CD4-positive, alpha-beta T cell (primary cell): ENCODE data around the gene CTNNA3. TPM values are rescaled to one million over a fixed set of nuclear protein-coding genes. Genes with fewer than 3 reads are reported as not detected.

Experiments used
- ATAC-seq: fragments of 200-7000 bp; cut with Tn5 transposase; one replicate; pipeline ENCODE4 v1.10.0; 2022; ENCODE audit warnings: mild to moderate bottlenecking; ENCODE audit not compliant: poor library complexity
- CTCF ChIA-PET: fragments of 350-600 bp; sonication (Branson Sonifier 250); formaldehyde crosslinking; loops from one replicate; lab custom pipeline; 2021; ENCODE audit warnings: antibody characterized with exemption, inconsistent platforms; lab: Charles Lee
- POLR2A ChIA-PET: fragments of 350-600 bp; sonication (Branson Sonifier 250); formaldehyde crosslinking; loops from one replicate; lab custom pipeline; 2021; ENCODE audit warnings: antibody characterized with exemption, inconsistent platforms; lab: Charles Lee
- DNase-seq, 14 experiments: peaks; one replicate each; pipeline ENCODE4 v3.0.0-alpha.2; 2013 to 2020; ENCODE audit warnings: mixed read lengths in 2 of 14
- H3K27ac ChIP-seq, 2 donors: one replicate each; pipeline versions ENCODE4 v1.5.1 to v1.7.0; 2013; ENCODE audit warnings: low read length in 2 of 2, low read depth in 1 of 2, mild to moderate bottlenecking in 1 of 2
- H3K27me3 ChIP-seq, 2 experiments: 1 replicate in 1 of 2; 2 replicates in 1 of 2; pipeline versions ENCODE4 v1.6.1 to v1.7.0; 2013; ENCODE audit warnings: low read length in 2 of 2, control low read depth in 1 of 2, mild to moderate bottlenecking in 1 of 2, moderate library complexity in 1 of 2; ENCODE audit not compliant: insufficient read depth in 2 of 2, control insufficient read depth in 1 of 2
- H3K36me3 ChIP-seq: one replicate; pipeline ENCODE4 v1.6.1; 2013; ENCODE audit warnings: low read length, control low read depth; ENCODE audit not compliant: insufficient read depth
- H3K4me1 ChIP-seq: one replicate; pipeline ENCODE4 v1.6.1; 2013; ENCODE audit warnings: low read length, control low read depth; ENCODE audit not compliant: insufficient read depth
- H3K4me3 ChIP-seq: one replicate; pipeline ENCODE4 v1.5.1; 2013; ENCODE audit warnings: mild to moderate bottlenecking, low read length, moderate library complexity
- H3K9me3 ChIP-seq, 2 experiments: 1 replicate in 1 of 2; 2 replicates in 1 of 2; pipeline versions ENCODE4 v1.6.1 to v1.7.0; 2013; ENCODE audit warnings: low read length in 2 of 2, mild to moderate bottlenecking in 2 of 2, control low read depth in 1 of 2, moderate library complexity in 1 of 2; ENCODE audit not compliant: control insufficient read depth in 1 of 2, insufficient read depth in 1 of 2
- H3K27ac Mint-ChIP-seq: one replicate; pipeline ENCODE4 v1.8.0; 2020; ENCODE audit warnings: mixed read lengths
- H3K27me3 Mint-ChIP-seq: one replicate; pipeline ENCODE4 v1.8.0; 2021; ENCODE audit warnings: mixed read lengths
- H3K36me3 Mint-ChIP-seq: one replicate; pipeline ENCODE4 v1.8.0; 2021; ENCODE audit warnings: low read depth, mixed read lengths
- H3K4me1 Mint-ChIP-seq: one replicate; pipeline ENCODE4 v1.8.0; 2021; ENCODE audit warnings: low read depth, mixed read lengths
- H3K4me3 Mint-ChIP-seq: one replicate; pipeline ENCODE4 v1.8.0; 2020; ENCODE audit warnings: mild to moderate bottlenecking, mixed read lengths
- H3K9me3 Mint-ChIP-seq: one replicate; pipeline ENCODE4 v1.8.0; 2020; ENCODE audit warnings: mixed read lengths
- intact Hi-C, 2 experiments: fragments of 100-400 bp; cut with DNase I in 1 of 2; cut with micrococcal nuclease in 1 of 2; formaldehyde crosslinking; loops; one replicate each; pipeline versions ENCODE4 v1.15.1 to v1.9.0; 2023 to 2025; cut with DNase I, micrococcal nuclease
- total RNA-seq, 174 experiments: library from RNA in 2 of 174; stranded (reverse) in 2 of 174; gene quantifications; one replicate each; pipeline ENCODE4 v1.2.3 and lab custom pipeline; 2021 to 2026
- TF ChIP-seq, protein P1 (sequence below): fragments of 200-600 bp; IDR thresholded peaks from one replicate; pipeline ENCODE4 v1.8.0; 2022; ENCODE audit warnings: antibody characterized with exemption, mild to moderate bottlenecking

CTNNA3 gene
- total RNA-seq, 2 experiments from 2014 or later: 0.80 TPM; not detected in 1

DNA sequence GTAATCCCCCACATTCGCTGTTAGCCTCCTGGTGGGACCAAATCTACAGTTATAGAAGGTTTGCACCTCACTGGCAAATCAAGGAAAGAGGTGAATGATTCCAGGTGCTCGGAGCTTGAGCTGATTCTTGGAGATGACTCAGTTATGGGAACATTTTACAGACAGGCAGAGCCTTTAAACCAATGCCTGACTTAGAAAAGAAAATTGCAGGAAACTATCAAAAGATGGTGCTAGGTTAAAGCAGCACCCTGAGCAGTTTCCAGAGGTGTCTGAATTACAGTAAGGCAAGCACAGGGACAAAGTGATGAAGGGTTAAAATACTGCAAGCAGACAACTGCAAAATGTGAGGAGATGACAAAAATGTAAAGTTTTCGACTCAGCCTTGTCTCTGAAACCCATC, 767.2 kb downstream of the CTNNA3 start:
- ATAC-seq: no peak
- H3K27ac ChIP-seq: no peak overlapping the region
- Mint-ChIP-seq H3K27me3 (peaks cover 72% of the 10 kb centered on the region), H3K4me1 (peaks cover 7% of the 10 kb centered on the region), H3K36me3 (no peaks in the 10 kb centered on the region), H3K27ac (no peak overlapping the region), H3K4me3 (no peak overlapping the region), H3K9me3 (no peaks in the 10 kb centered on the region)
- no peaks in the 10 kb centered on the region for H3K4me1 ChIP-seq
- peaks cover 0 to 3% of the 10 kb centered on the region in 2 experiments for H3K9me3 ChIP-seq
- DNase-seq: no peak
- H3K36me3 ChIP-seq: no peaks in the 10 kb centered on the region
- ChIA-PET CTCF (no interaction called here), POLR2A (no interaction called here)
- TF ChIP-seq, protein P1, sequence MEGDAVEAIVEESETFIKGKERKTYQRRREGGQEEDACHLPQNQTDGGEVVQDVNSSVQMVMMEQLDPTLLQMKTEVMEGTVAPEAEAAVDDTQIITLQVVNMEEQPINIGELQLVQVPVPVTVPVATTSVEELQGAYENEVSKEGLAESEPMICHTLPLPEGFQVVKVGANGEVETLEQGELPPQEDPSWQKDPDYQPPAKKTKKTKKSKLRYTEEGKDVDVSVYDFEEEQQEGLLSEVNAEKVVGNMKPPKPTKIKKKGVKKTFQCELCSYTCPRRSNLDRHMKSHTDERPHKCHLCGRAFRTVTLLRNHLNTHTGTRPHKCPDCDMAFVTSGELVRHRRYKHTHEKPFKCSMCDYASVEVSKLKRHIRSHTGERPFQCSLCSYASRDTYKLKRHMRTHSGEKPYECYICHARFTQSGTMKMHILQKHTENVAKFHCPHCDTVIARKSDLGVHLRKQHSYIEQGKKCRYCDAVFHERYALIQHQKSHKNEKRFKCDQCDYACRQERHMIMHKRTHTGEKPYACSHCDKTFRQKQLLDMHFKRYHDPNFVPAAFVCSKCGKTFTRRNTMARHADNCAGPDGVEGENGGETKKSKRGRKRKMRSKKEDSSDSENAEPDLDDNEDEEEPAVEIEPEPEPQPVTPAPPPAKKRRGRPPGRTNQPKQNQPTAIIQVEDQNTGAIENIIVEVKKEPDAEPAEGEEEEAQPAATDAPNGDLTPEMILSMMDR: no peak
- H3K27me3 ChIP-seq: peaks cover 23 to 48% of the 10 kb centered on the region in 2 experiments
- intact Hi-C loops: no loop called here
- no peak overlapping the region for H3K4me3 ChIP-seq

DNA sequence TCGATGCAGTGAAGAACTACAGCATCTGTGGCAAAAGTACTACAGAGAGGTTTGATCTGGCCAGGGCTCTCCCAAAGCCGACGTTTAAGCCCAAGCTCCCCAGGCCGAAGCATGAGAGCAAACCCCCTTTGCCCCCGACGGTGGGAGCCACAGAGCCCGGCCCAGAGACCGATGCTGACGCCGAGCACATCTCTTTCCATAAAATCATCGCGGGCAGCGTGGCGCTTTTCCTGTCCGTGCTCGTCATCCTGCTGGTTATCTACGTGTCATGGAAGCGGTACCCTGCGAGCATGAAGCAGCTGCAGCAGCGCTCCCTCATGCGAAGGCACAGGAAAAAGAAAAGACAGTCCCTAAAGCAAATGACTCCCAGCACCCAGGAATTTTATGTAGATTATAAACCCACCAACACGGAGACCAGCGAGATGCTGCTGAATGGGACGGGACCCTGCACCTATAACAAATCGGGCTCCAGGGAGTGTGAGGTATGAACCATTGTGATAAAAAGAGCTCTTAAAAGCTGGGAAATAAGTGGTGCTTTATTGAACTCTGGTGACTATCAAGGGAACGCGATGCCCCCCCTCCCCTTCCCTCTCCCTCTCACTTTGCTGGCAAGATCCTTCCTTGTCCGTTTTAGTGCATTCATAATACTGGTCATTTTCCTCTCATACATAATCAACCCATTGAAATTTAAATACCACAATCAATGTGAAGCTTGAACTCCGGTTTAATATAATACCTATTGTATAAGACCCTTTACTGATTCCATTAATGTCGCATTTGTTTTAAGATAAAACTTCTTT, 767.8 kb downstream of the CTNNA3 start:
- peaks cover 0 to 3% of the 10 kb centered on the region in 2 experiments for H3K9me3 ChIP-seq
- H3K27ac Mint-ChIP-seq: no peak overlapping the region
- H3K9me3 Mint-ChIP-seq: no peaks in the 10 kb centered on the region
- ChIA-PET POLR2A (no interaction called here), CTCF (no interaction called here)
- peaks cover 72% of the 10 kb centered on the region for H3K27me3 Mint-ChIP-seq
- intact Hi-C loops: no loop called here
- H3K36me3 ChIP-seq: no peaks in the 10 kb centered on the region
- H3K36me3 Mint-ChIP-seq: no peaks in the 10 kb centered on the region
- ATAC-seq: no peak
- no peak overlapping the region for H3K4me3 Mint-ChIP-seq
- TF ChIP-seq, protein P1: no peak
- no peaks in the 10 kb centered on the region for H3K4me1 ChIP-seq
- H3K4me3 ChIP-seq: no peak overlapping the region
- H3K27ac ChIP-seq: no peak overlapping the region
- H3K4me1 Mint-ChIP-seq: peaks cover 7% of the 10 kb centered on the region
- no peak for DNase-seq
- H3K27me3 ChIP-seq: peaks cover 23 to 48% of the 10 kb centered on the region in 2 experiments

DNA sequence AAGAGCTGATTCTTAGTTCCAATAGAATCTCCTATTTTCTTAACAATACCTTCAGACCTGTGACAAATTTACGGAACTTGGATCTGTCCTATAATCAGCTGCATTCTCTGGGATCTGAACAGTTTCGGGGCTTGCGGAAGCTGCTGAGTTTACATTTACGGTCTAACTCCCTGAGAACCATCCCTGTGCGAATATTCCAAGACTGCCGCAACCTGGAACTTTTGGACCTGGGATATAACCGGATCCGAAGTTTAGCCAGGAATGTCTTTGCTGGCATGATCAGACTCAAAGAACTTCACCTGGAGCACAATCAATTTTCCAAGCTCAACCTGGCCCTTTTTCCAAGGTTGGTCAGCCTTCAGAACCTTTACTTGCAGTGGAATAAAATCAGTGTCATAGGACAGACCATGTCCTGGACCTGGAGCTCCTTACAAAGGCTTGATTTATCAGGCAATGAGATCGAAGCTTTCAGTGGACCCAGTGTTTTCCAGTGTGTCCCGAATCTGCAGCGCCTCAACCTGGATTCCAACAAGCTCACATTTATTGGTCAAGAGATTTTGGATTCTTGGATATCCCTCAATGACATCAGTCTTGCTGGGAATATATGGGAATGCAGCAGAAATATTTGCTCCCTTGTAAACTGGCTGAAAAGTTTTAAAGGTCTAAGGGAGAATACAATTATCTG, 768.6 kb downstream of the CTNNA3 start:
- Histone ChIP-seq H3K27me3 (peaks cover 23 to 48% of the 10 kb centered on the region in 2 experiments), H3K36me3 (no peaks in the 10 kb centered on the region), H3K4me1 (no peaks in the 10 kb centered on the region), H3K9me3 (peaks cover 0 to 3% of the 10 kb centered on the region in 2 experiments), H3K4me3 (no peak overlapping the region), H3K27ac (no peak overlapping the region)
- H3K36me3 Mint-ChIP-seq: no peaks in the 10 kb centered on the region
- H3K27ac Mint-ChIP-seq: no peak overlapping the region
- DNase-seq: no peak
- TF ChIP-seq, protein P1: no peak
- no peak for ATAC-seq
- no peaks in the 10 kb centered on the region for H3K9me3 Mint-ChIP-seq
- H3K27me3 Mint-ChIP-seq: peaks cover 72% of the 10 kb centered on the region
- ChIA-PET CTCF (no interaction called here), POLR2A (no interaction called here)
- peaks cover 7% of the 10 kb centered on the region for H3K4me1 Mint-ChIP-seq
- H3K4me3 Mint-ChIP-seq: no peak overlapping the region
- intact Hi-C loops: no loop called here
